Panc1 (cell line): ENCODE results near the gene PHRF1.

Experiments
- POLR2AphosphoS5 ChIP-seq: IDR thresholded peaks from 2 replicates; pipeline ENCODE4 v1.6.1; 2012; ENCODE audit warnings: mild to moderate bottlenecking, low read depth, low read length, moderate library complexity
- REST ChIP-seq, 2 experiments: IDR thresholded peaks; 2 replicates each; pipeline ENCODE4 v1.6.1; 2011 to 2012; ENCODE audit warnings: low read depth in 2 of 2, control low read depth in 1 of 2, low read length in 1 of 2, mild to moderate bottlenecking in 1 of 2, moderate library complexity in 1 of 2; ENCODE audit not compliant: insufficient read depth in 1 of 2
- SIN3A ChIP-seq: IDR thresholded peaks from 2 replicates; pipeline ENCODE4 v1.6.1; 2012; ENCODE audit warnings: low read depth, mild to moderate bottlenecking, low read length, moderate library complexity, borderline replicate concordance; ENCODE audit not compliant: insufficient read depth
- TF ChIP-seq, protein P1 (sequence below): fragments of 450-650 bp; IDR thresholded peaks from 2 replicates; pipeline ENCODE4 v1.5.1; 2017; ENCODE audit warnings: mild to moderate bottlenecking

DNA sequence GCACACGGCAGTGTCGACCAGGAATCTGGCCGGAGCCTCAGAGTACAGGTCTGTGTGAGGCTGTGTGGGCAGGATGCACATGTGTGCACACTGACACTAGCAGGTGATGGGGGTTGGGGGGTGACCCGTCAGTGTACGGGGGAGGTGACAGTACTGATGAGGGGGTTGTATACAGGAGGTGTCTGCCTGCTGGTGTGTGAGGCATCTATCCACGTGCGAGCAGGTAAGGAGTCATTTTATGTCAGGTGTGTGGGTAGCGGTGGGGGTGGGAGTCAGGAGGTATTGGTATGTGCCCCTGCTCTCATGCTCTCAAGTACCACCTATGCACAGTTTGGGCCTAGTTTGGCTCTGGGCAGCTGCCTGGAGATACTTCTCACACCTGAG is 4.5 kb upstream of the PHRF1 start:
- TF ChIP-seq, protein P1, sequence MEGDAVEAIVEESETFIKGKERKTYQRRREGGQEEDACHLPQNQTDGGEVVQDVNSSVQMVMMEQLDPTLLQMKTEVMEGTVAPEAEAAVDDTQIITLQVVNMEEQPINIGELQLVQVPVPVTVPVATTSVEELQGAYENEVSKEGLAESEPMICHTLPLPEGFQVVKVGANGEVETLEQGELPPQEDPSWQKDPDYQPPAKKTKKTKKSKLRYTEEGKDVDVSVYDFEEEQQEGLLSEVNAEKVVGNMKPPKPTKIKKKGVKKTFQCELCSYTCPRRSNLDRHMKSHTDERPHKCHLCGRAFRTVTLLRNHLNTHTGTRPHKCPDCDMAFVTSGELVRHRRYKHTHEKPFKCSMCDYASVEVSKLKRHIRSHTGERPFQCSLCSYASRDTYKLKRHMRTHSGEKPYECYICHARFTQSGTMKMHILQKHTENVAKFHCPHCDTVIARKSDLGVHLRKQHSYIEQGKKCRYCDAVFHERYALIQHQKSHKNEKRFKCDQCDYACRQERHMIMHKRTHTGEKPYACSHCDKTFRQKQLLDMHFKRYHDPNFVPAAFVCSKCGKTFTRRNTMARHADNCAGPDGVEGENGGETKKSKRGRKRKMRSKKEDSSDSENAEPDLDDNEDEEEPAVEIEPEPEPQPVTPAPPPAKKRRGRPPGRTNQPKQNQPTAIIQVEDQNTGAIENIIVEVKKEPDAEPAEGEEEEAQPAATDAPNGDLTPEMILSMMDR: no peak
- no peak for TF ChIP-seq POLR2AphosphoS5
- no peak for TF ChIP-seq SIN3A
- no peak for TF ChIP-seq REST (IDR thresholded peaks at IDR 0.05; ENCODE audit: insufficient read depth in 1 of 2, low read depth in 2 of 2, low read length in 1 of 2)
